K562 (cell line): ENCODE data around the gene GMIP. TPM values are rescaled to one million over a fixed set of nuclear protein-coding genes. Genes with fewer than 3 reads are reported as not detected.

ENCODE experiments used
- BRCA1 ChIP-seq, 2 experiments: fragments of 450-650 bp in 1 of 2; sonication (generic) in 1 of 2; formaldehyde crosslinking in 1 of 2; IDR thresholded peaks; 2 replicates each; pipeline versions ENCODE4 v1.5.0 to v1.6.1; 2017 to 2020; ENCODE audit warnings: mild to moderate bottlenecking in 1 of 2, missing genetic modification reagents in 1 of 2
- FIP1L1 ChIP-seq: fragments of 200-400 bp; formaldehyde crosslinking; IDR thresholded peaks from 2 replicates; pipeline ENCODE4 v1.6.1; 2018; ENCODE audit warnings: mild to moderate bottlenecking, low read depth, low read length; ENCODE audit not compliant: poor library complexity, severe bottlenecking
- HOXB6 ChIP-seq: fragments of 250-450 bp; sonication (Bioruptor Pico); IDR thresholded peaks from 2 replicates; pipeline ENCODE4 v1.5.1; 2022; ENCODE audit warnings: mild to moderate bottlenecking, borderline replicate concordance
- ILK ChIP-seq: fragments of 450-650 bp; IDR thresholded peaks from 2 replicates; pipeline ENCODE4 v1.6.1; 2016; ENCODE audit warnings: missing genetic modification characterization, low read depth, mild to moderate bottlenecking, missing compliant biosample characterization, moderate library complexity, borderline replicate concordance
- IRF9 ChIP-seq: fragments of 450-650 bp; IDR thresholded peaks from 2 replicates; pipeline ENCODE4 v1.6.1; 2016; ENCODE audit warnings: missing biosample characterization, missing genetic modification characterization
- JUND ChIP-seq, 2 experiments: IDR thresholded peaks; 2 replicates in 1 of 2; 3 replicates in 1 of 2; pipeline ENCODE4 v1.6.1; 2011; ENCODE audit warnings: borderline replicate concordance in 2 of 2, low read depth in 2 of 2, low read length in 2 of 2, improper control_type of control experiment in 1 of 2, missing biosample characterization in 1 of 2, missing genetic modification characterization in 1 of 2, missing genetic modification reagents in 1 of 2
- MEF2A ChIP-seq: IDR thresholded peaks from 2 replicates; pipeline ENCODE4 v1.6.1; 2011; ENCODE audit warnings: low read depth, mild to moderate bottlenecking, low read length, moderate library complexity; ENCODE audit not compliant: control insufficient read depth
- RERE ChIP-seq: sonication (generic); formaldehyde crosslinking; IDR thresholded peaks from 2 replicates; pipeline ENCODE4 v1.8.0; 2023; ENCODE audit warnings: missing genetic modification reagents, mild to moderate bottlenecking, borderline replicate concordance
- RFX1 ChIP-seq: fragments of 450-650 bp; IDR thresholded peaks from 2 replicates; pipeline ENCODE4 v1.6.1; 2016; ENCODE audit warnings: mild to moderate bottlenecking, moderate library complexity
- SIN3A ChIP-seq, 2 experiments: fragments of 150-350 bp in 1 of 2; IDR thresholded peaks; 2 replicates each; pipeline ENCODE4 v1.6.1; 2011 to 2016; ENCODE audit warnings: borderline replicate concordance in 2 of 2, low read depth in 2 of 2, low read length in 2 of 2, mild to moderate bottlenecking in 2 of 2, moderate library complexity in 2 of 2; ENCODE audit not compliant: control insufficient read depth in 1 of 2
- SRSF1 ChIP-seq: fragments of 200-400 bp; formaldehyde crosslinking; IDR thresholded peaks from 2 replicates; pipeline ENCODE4 v1.6.1; 2017; ENCODE audit warnings: mild to moderate bottlenecking, low read depth, low read length, moderate library complexity
- ZFX ChIP-seq: sonication (generic); formaldehyde crosslinking; IDR thresholded peaks from 2 replicates; pipeline ENCODE4 v1.8.0; 2022; ENCODE audit warnings: mild to moderate bottlenecking, missing genetic modification reagents, moderate library complexity
- ZNF354B ChIP-seq: fragments of 250-450 bp; sonication (Bioruptor Pico); IDR thresholded peaks from 2 replicates; pipeline ENCODE4 v1.4.0; 2020
- ZNF436 ChIP-seq: fragments of 250-450, 450-650 bp; sonication (Bioruptor Pico); formaldehyde crosslinking; IDR thresholded peaks from 2 replicates; pipeline ENCODE4 v1.7.0; 2020; ENCODE audit warnings: mild to moderate bottlenecking
- ZNF639 ChIP-seq, 2 experiments: fragments of 200-800 bp in 1 of 2; sonication (Bioruptor generic) in 1 of 2; sonication (generic) in 1 of 2; formaldehyde crosslinking in 1 of 2; IDR thresholded peaks in 1 of 2; conservative IDR thresholded peaks in 1 of 2; 2 replicates each; pipeline versions ENCODE4 v1.5.0 to v1.6.1; 2016 to 2020; ENCODE audit warnings: missing compliant biosample characterization in 1 of 2, missing genetic modification characterization in 1 of 2, missing genetic modification reagents in 1 of 2
- ZNF79 ChIP-seq: fragments of 250-450 bp; sonication (Bioruptor Pico); IDR thresholded peaks from 2 replicates; pipeline ENCODE4 v1.4.0; 2020; ENCODE audit warnings: low read depth, mild to moderate bottlenecking, moderate library complexity
- polyA plus RNA-seq, 8 experiments: library from polyadenylated mRNA; depleted of rRNA in 4 of 8; stranded (reverse) in 5 of 8; unstranded in 3 of 8; fragments of >200 nt; fragmentation: Nextera tagmentation in 2 of 8; fragmentation: Illumina TruSeq in 1 of 8; extraction: Ambion mirVana in 2 of 8; extraction: Trizol in 1 of 8; gene quantifications; 2 replicates each; pipeline versions ENCODE4 v1.2.1 to v1.2.3, GENCODE V29; 2011 to 2014; ENCODE audit warnings: inconsistent platforms in 1 of 8, missing spikeins in 1 of 8
- total RNA-seq, 7 experiments: library from RNA; depleted of rRNA in 6 of 7; stranded (reverse); fragments of >200 nt in 6 of 7; fragmentation: Illumina TruSeq in 2 of 7; extraction: Trizol in 2 of 7; gene quantifications; 2 replicates each; pipeline versions ENCODE4 v1.2.1 to v1.2.3, GENCODE V29; 2011 to 2021; ENCODE audit warnings: low replicate concordance in 1 of 7

GMIP gene
- total and polyA plus RNA-seq, 9 of the 15 experiments (the other 6 are each of a cell fraction or from before 2014, with no cell fraction given): 0.14 to 15.8 (median 3.2) TPM

GRCh38 chr19:19668230-19669012 lies 25.0 kb upstream of the GMIP start, which contains the start of gene ZNF101 (continued):
- peak; percentile 46 for TF ChIP-seq FIP1L1
- no peak for TF ChIP-seq HOXB6
- TF ChIP-seq ILK (tag): no peak
- TF ChIP-seq RERE (CRISPR knock-in tag): no peak
- TF ChIP-seq ZNF79 (CRISPR knock-in tag): no peak
- no peak for TF ChIP-seq MEF2A
- no peak for TF ChIP-seq ZNF436
- TF ChIP-seq SRSF1: peak; percentile 68; the same call in 1 of the 2 replicates
- peak; percentile 22; the same call in 1 of the 2 replicates for TF ChIP-seq JUND (IDR thresholded peaks at IDR 0.05; ENCODE audit: borderline replicate concordance, low read depth, low read length)
- no peak for TF ChIP-seq JUND (tag; IDR thresholded peaks at IDR 0.05; ENCODE audit: borderline replicate concordance, low read depth, low read length)
- peak; percentile 63; the same call in 1 of the 2 replicates for TF ChIP-seq ZFX (CRISPR knock-in tag)
- TF ChIP-seq IRF9: no peak
- no peak for TF ChIP-seq ZNF354B
- 0 out of 4 replicates have a peak, but pooled peaks have one; percentile 6 to 12 for TF ChIP-seq SIN3A (IDR thresholded peaks at IDR 0.05; ENCODE audit: borderline replicate concordance in 2 of 2, control insufficient read depth in 1 of 2, low read depth in 2 of 2, low read length in 2 of 2)
- TF ChIP-seq RFX1: no peak
- no peak; a peak in 1 of 4 replicates for TF ChIP-seq ZNF639 (CRISPR knock-in tag; conservative IDR thresholded peaks at IDR 0.05 in 1 of 2, IDR thresholded peaks at IDR 0.05 in 1 of 2)
- no peak for TF ChIP-seq BRCA1 (IDR thresholded peaks at IDR 0.05)
- no peak for TF ChIP-seq BRCA1 (CRISPR knock-in tag; IDR thresholded peaks at IDR 0.05)
